Body of pancreas (tissue), 4 donors: ENCODE data around the gene GNAZ. TPM values are rescaled to one million over a fixed set of nuclear protein-coding genes. Genes with fewer than 3 reads are reported as not detected.
A peak's percentile ranks its signal among the peaks of the same experiment; 100 is the strongest.

Experiments
- ATAC-seq: fragments of 150-250 bp; one replicate; pipeline ENCODE4 v1.9.1; 2016
- DNase-seq, 4 donors: peaks; one replicate each; pipeline ENCODE4 v3.0.0-alpha.2; 2019
- H3K27ac ChIP-seq, 4 donors: fragments of 200-600 bp; sonication (generic); 1 replicate in 3 of 4; 2 replicates in 1 of 4; pipeline versions ENCODE4 v1.5.1 to v1.6.1; 2016 to 2019; ENCODE audit warnings: mild to moderate bottlenecking in 1 of 4, mixed read lengths in 1 of 4, moderate library complexity in 1 of 4
- H3K27me3 ChIP-seq, 2 donors: fragments of 200-600 bp; sonication (generic); one replicate each; pipeline ENCODE4 v1.6.0; 2016; ENCODE audit warnings: mild to moderate bottlenecking in 1 of 2
- H3K36me3 ChIP-seq, 2 donors: fragments of 200-600 bp; sonication (generic); replicated peaks in 1 of 2; 2 replicates each; pipeline ENCODE4 v1.5.1; 2016; ENCODE audit warnings: low read depth in 2 of 2; ENCODE audit not compliant: insufficient read depth in 1 of 2
- H3K4me1 ChIP-seq: fragments of 200-600 bp; sonication (generic); one replicate; pipeline ENCODE4 v1.6.0; 2016
- H3K4me3 ChIP-seq, 2 donors: fragments of 200-600 bp; sonication (generic); 1 replicate in 1 of 2; 2 replicates in 1 of 2; pipeline ENCODE4 v1.5.1; 2016 to 2019
- H3K9me3 ChIP-seq, 3 donors: fragments of 200-600 bp; sonication (generic); 1 replicate in 2 of 3; 2 replicates in 1 of 3; pipeline ENCODE4 v1.5.1; 2016
- CTCF ChIP-seq, 7 experiments: fragments of 450-650 bp in 4 of 7; fragments of 200-600 bp in 3 of 7; sonication (generic) in 3 of 7; IDR thresholded peaks; one replicate each; pipeline ENCODE4 v1.5.1; 2016 to 2019; ENCODE audit warnings: antibody characterized with exemption in 7 of 7
- POLR2A ChIP-seq, 3 donors: fragments of 450-650 bp; IDR thresholded peaks; one replicate each; pipeline ENCODE4 v1.6.1; 2016; ENCODE audit warnings: antibody characterized with exemption in 3 of 3, mild to moderate bottlenecking in 2 of 3
- WGBS, 2 donors: methylation state at CpG; one replicate each; pipeline ENCODE4 v1.1.5; 2017; 5-methylcytosine and 5-hydroxymethylcytosine counted together
- intact Hi-C: fragments of 100-400 bp; cut with DNase I; formaldehyde crosslinking; loops from one replicate; pipeline ENCODE4 v1.15.1; 2023
- total RNA-seq, 2 donors: library from RNA; depleted of rRNA; stranded (reverse); fragments of >200 nt; gene quantifications; one replicate each; pipeline ENCODE4 v1.1.0, GENCODE V29; 2016

The GNAZ gene
- total RNA-seq, 2 donors from 2014 or later, result 0.33 to 2.3 TPM

DNA sequence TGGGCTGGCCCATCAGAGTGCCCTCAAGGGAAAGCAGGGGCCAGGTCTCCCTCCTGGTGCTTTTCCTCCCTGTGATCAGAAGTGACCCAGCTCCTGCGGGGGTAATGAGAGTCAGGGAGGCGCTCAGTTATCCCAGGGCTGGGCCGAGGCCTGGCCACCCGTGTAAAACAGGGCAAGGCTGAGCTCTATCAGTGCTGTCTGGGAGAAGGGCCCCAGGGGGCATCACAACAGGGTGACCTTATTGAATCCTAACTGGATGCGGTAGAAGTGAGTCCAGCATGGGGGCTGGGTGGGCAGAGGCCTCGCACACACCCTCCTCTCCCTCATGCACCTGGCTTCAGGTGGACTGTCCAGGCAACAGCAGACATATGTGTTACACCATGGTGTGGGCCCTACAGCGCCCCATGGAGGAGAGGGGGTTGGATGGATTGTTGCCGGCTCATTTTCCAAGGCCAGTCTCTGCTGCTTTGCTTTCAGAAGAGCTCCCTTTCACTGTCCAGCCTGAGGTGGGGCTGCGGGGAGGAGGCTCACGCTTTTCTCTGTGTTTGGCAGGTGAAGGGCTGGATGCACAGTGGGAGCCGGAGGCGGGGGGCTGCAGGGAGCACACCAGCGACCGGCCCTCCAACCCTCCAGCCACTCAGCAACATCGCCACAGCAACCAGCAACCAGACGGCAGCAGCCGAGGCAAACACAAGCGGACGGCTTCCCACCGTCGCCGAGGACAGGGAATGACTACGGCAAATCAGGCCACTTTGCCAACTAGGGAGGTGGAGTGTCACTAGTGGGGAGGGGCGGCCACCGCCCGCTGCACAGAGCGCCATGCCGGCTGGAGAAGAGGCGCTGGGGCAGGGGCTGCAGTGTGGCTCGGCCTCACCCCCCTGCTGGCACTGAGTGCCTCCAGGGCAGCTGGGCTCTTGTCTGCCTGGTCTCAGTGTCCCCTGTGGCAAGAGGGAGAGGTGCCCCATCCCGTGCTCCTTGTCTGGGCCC is 24.7 kb downstream of the GNAZ start:
- ATAC-seq, result no peak

GRCh38 chr22:23095733-23096342 is 25.5 kb downstream of the GNAZ start:
- no peak overlapping the region for H3K27ac ChIP-seq
- no peaks in the 10 kb centered on the region for H3K36me3 ChIP-seq
- H3K4me3 ChIP-seq, result no peak overlapping the region
- TF ChIP-seq POLR2A (IDR thresholded peaks at IDR 0.05) (no peak), CTCF (IDR thresholded peaks at IDR 0.05) (no peak)
- peaks cover 19% of the 10 kb centered on the region for H3K4me1 ChIP-seq
- H3K27me3 ChIP-seq, result no peaks in the 10 kb centered on the region
- H3K9me3 ChIP-seq, result no peaks in the 10 kb centered on the region
- ATAC-seq (no peak), DNase-seq (no peak)
- WGBS, 2 donors, result 90 to 93% methylated on average over 15 to 43 of the region's 45 CpGs
- intact Hi-C loops, result no loop called here

More for the DNA sequence above, 24.7 kb downstream of the GNAZ start:
- whole genome bisulfite sequencing, 2 donors, result 84 to 91% methylated on average over 17 to 18 of the region's 31 CpGs
- no peak for DNase-seq
- no peaks in the 10 kb centered on the region for H3K27me3 ChIP-seq
- no peak overlapping the region for H3K27ac ChIP-seq
- intact Hi-C loops, result no loop called here
- no peaks in the 10 kb centered on the region for H3K9me3 ChIP-seq
- no peaks in the 10 kb centered on the region for H3K36me3 ChIP-seq
- no peak overlapping the region for H3K4me3 ChIP-seq
- H3K4me1 ChIP-seq, result peaks cover 19% of the 10 kb centered on the region
- no peak for TF ChIP-seq POLR2A (IDR thresholded peaks at IDR 0.05)
- TF ChIP-seq CTCF (IDR thresholded peaks at IDR 0.05), result no peak

DNA sequence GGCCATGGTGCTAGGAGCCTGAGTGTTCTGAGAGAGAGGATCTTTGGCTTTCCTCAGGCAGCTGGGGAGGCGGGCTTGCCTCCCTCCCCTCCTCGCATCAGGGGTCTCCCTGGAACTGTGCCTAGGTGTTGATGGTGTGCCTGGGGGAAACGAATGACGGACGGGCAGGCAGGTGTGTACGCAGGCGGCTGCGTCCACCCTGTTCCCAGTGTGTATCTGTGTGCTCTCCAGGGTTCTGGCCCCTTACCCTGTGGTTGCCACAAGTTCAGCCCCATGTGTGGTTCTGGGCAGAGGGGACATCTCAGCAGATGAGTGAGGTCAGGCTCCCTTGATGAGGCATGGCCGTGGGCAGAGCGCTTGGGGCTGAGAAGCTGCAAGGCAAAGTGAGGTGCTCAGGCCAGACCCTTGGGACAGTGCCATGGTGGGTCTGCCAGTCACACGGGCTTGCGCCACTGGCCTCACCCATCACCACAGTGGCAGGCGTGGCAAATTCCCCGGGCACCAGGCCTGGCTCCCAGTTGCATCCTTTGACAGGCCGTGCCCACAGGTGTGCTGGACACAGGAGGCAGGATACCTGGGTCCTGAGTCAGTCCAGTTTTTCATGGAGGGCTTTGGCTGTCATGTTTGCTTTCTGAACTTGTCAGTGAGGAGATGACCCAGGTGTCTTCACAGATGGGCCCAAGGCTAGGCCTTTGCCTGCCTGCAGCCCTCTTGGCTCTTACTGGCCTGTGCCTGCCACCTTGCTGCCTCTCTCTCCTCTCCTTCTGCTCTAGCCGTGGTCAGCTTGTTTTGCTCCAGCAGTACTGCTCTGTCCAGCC is 27.3 kb downstream of the GNAZ start:
- ATAC-seq, result no peak
- no peak for DNase-seq
- no peaks in the 10 kb centered on the region for H3K9me3 ChIP-seq
- 81 to 92% methylated on average over 6 to 14 of the region's 16 CpGs for WGBS, 2 donors
- H3K4me1 ChIP-seq, result peaks cover 19% of the 10 kb centered on the region
- H3K36me3 ChIP-seq, result no peaks in the 10 kb centered on the region
- TF ChIP-seq POLR2A (IDR thresholded peaks at IDR 0.05) (no peak), CTCF (IDR thresholded peaks at IDR 0.05) (no peak)
- peak overlapping the region in 3 of 4 donors; percentile 62 to 73 (median 69) for H3K27ac ChIP-seq
- H3K27me3 ChIP-seq, result no peaks in the 10 kb centered on the region
- H3K4me3 ChIP-seq, result no peak overlapping the region
- intact Hi-C loops, result no loop called here

GRCh38 chr22:23098230-23098705 is 27.9 kb downstream of the GNAZ start:
- WGBS, 2 donors, result 71 to 86% methylated on average over 3 to 5 of the region's 5 CpGs
- TF ChIP-seq POLR2A (IDR thresholded peaks at IDR 0.05), result no peak
- TF ChIP-seq CTCF (IDR thresholded peaks at IDR 0.05), result no peak
- H3K27me3 ChIP-seq, result no peaks in the 10 kb centered on the region
- H3K27ac ChIP-seq, result peak overlapping the region in 3 of 4 donors; percentile 62 to 73 (median 69)
- no peak for ATAC-seq
- peaks cover 19% of the 10 kb centered on the region for H3K4me1 ChIP-seq
- DNase-seq, result no peak
- intact Hi-C loops, result no loop called here
- no peaks in the 10 kb centered on the region for H3K9me3 ChIP-seq
- no peak overlapping the region for H3K4me3 ChIP-seq
- no peaks in the 10 kb centered on the region for H3K36me3 ChIP-seq
